ENCODE data around the gene TSPAN8. TPM values are rescaled to one million over a fixed set of nuclear protein-coding genes. Genes with fewer than 3 reads are reported as not detected.
"Not testable (repeated sequence)": the region's sequence is repeated elsewhere in the genome, so short reads cannot be mapped to it uniquely, and the experiment has no call there.

TSPAN8 gene
- total RNA-seq, 1 experiment from 2014 or later = not detected

GRCh38 chr12:71170456-71170855, 12.7 kb upstream of the TSPAN8 start:
- Histone ChIP-seq H3K4me2 (ENCODE audit: low read depth, low read length, poor library complexity, severe bottlenecking) (no peak overlapping the region), H3K9me2 (replicated peaks; ENCODE audit: insufficient read depth, low read length) (no peaks in the 10 kb centered on the region), H4K20me1 (ENCODE audit: insufficient read depth, low read depth, low read length) (no peaks in the 10 kb centered on the region), H3K9ac (ENCODE audit: low read length) (no peak overlapping the region), H3K27me3 (ENCODE audit: low read length) (no peaks in the 10 kb centered on the region), H3K79me2 (ENCODE audit: low read length) (no peaks in the 10 kb centered on the region), H3K27ac (ENCODE audit: low read length) (no peak overlapping the region), H3K9me3 (ENCODE audit: low read length) (no peaks in the 10 kb centered on the region), H3K36me3 (ENCODE audit: insufficient read depth, low read length) (no peaks in the 10 kb centered on the region), H3K4me1 (ENCODE audit: low read length) (no peaks in the 10 kb centered on the region), H2AFZ (ENCODE audit: low read length) (no peak overlapping the region), H3K4me3 (ENCODE audit: low read length) (no peak overlapping the region)
- no peak for DNase-seq

GRCh38 chr12:71169286-71169685, 11.5 kb upstream of the TSPAN8 start:
- H3K4me1 ChIP-seq (ENCODE audit: low read length) = no peaks in the 10 kb centered on the region
- no peak for DNase-seq
- no peaks in the 10 kb centered on the region for H3K36me3 ChIP-seq (ENCODE audit: insufficient read depth, low read length)
- no peaks in the 10 kb centered on the region for H3K9me3 ChIP-seq (ENCODE audit: low read length)
- no peak overlapping the region for H3K9ac ChIP-seq (ENCODE audit: low read length)
- no peaks in the 10 kb centered on the region for H3K27me3 ChIP-seq (ENCODE audit: low read length)
- H3K27ac ChIP-seq (ENCODE audit: low read length) = no peak overlapping the region
- no peak overlapping the region for H3K4me2 ChIP-seq (ENCODE audit: low read depth, low read length, poor library complexity, severe bottlenecking)
- no peak overlapping the region for H2AFZ ChIP-seq (ENCODE audit: low read length)
- H3K4me3 ChIP-seq (ENCODE audit: low read length) = no peak overlapping the region
- no peaks in the 10 kb centered on the region for H4K20me1 ChIP-seq (ENCODE audit: insufficient read depth, low read depth, low read length)
- H3K79me2 ChIP-seq (ENCODE audit: low read length) = no peaks in the 10 kb centered on the region
- H3K9me2 ChIP-seq (replicated peaks; ENCODE audit: insufficient read depth, low read length) = no peaks in the 10 kb centered on the region

- Histone ChIP-seq H2AFZ (ENCODE audit: low read length) (no peak overlapping the region), H4K20me1 (ENCODE audit: insufficient read depth, low read depth, low read length) (no peaks in the 10 kb centered on the region), H3K27me3 (ENCODE audit: low read length) (no peaks in the 10 kb centered on the region), H3K4me1 (ENCODE audit: low read length) (no peaks in the 10 kb centered on the region), H3K36me3 (ENCODE audit: insufficient read depth, low read length) (no peaks in the 10 kb centered on the region), H3K9me3 (ENCODE audit: low read length) (no peaks in the 10 kb centered on the region), H3K4me3 (ENCODE audit: low read length) (no peak overlapping the region), H3K27ac (ENCODE audit: low read length) (no peak overlapping the region), H3K9ac (ENCODE audit: low read length) (no peak overlapping the region), H3K4me2 (ENCODE audit: low read depth, low read length, poor library complexity, severe bottlenecking) (no peak overlapping the region), H3K79me2 (ENCODE audit: low read length) (no peaks in the 10 kb centered on the region), H3K9me2 (replicated peaks; ENCODE audit: insufficient read depth, low read length) (no peaks in the 10 kb centered on the region)
- no peak for DNase-seq
These were observed 9.2 kb upstream of the TSPAN8 start for GRCh38 chr12:71166862-71167496.

- H3K36me3 ChIP-seq (ENCODE audit: insufficient read depth, low read length) = no peaks in the 10 kb centered on the region
These were observed 8.5 kb upstream of the TSPAN8 start for GRCh38 chr12:71166280-71166679.

GRCh38 chr12:71165780-71166179, 8.0 kb upstream of the TSPAN8 start:
- H2AFZ ChIP-seq (ENCODE audit: low read length); H3K4me2 ChIP-seq (ENCODE audit: low read depth, low read length, poor library complexity, severe bottlenecking); H3K27ac ChIP-seq (ENCODE audit: low read length); H3K4me1 ChIP-seq (ENCODE audit: low read length); H3K27me3 ChIP-seq (ENCODE audit: low read length); H3K9me3 ChIP-seq (ENCODE audit: low read length); H3K79me2 ChIP-seq (ENCODE audit: low read length); DNase-seq; H4K20me1 ChIP-seq (ENCODE audit: insufficient read depth, low read depth, low read length); H3K36me3 ChIP-seq (ENCODE audit: insufficient read depth, low read length); H3K4me3 ChIP-seq (ENCODE audit: low read length); H3K9me2 ChIP-seq (replicated peaks; ENCODE audit: insufficient read depth, low read length); H3K9ac ChIP-seq (ENCODE audit: low read length): not testable (repeated sequence)

More at GRCh38 chr12:71166280-71166679, 8.5 kb upstream of the TSPAN8 start:
- Histone ChIP-seq H3K4me1 (ENCODE audit: low read length) (no peaks in the 10 kb centered on the region), H3K9me2 (replicated peaks; ENCODE audit: insufficient read depth, low read length) (no peaks in the 10 kb centered on the region), H2AFZ (ENCODE audit: low read length) (no peak overlapping the region), H3K9me3 (ENCODE audit: low read length) (no peaks in the 10 kb centered on the region), H3K27me3 (ENCODE audit: low read length) (no peaks in the 10 kb centered on the region), H3K9ac (ENCODE audit: low read length) (no peak overlapping the region), H3K79me2 (ENCODE audit: low read length) (no peaks in the 10 kb centered on the region), H3K4me2 (ENCODE audit: low read depth, low read length, poor library complexity, severe bottlenecking) (no peak overlapping the region), H3K27ac (ENCODE audit: low read length) (no peak overlapping the region), H4K20me1 (ENCODE audit: insufficient read depth, low read depth, low read length) (no peaks in the 10 kb centered on the region), H3K4me3 (ENCODE audit: low read length) (no peak overlapping the region)
- DNase-seq = no peak

- H3K36me3 ChIP-seq (ENCODE audit: insufficient read depth, low read length) = no peaks in the 10 kb centered on the region
- no peaks in the 10 kb centered on the region for H3K4me1 ChIP-seq (ENCODE audit: low read length)
- H3K4me2 ChIP-seq (ENCODE audit: low read depth, low read length, poor library complexity, severe bottlenecking) = no peak overlapping the region
- H3K4me3 ChIP-seq (ENCODE audit: low read length) = no peak overlapping the region
- no peak for DNase-seq
- H4K20me1 ChIP-seq (ENCODE audit: insufficient read depth, low read depth, low read length) = no peaks in the 10 kb centered on the region
- no peaks in the 10 kb centered on the region for H3K79me2 ChIP-seq (ENCODE audit: low read length)
- no peaks in the 10 kb centered on the region for H3K9me3 ChIP-seq (ENCODE audit: low read length)
- no peak overlapping the region for H3K9ac ChIP-seq (ENCODE audit: low read length)
- H3K27me3 ChIP-seq (ENCODE audit: low read length) = no peaks in the 10 kb centered on the region
- H2AFZ ChIP-seq (ENCODE audit: low read length) = no peak overlapping the region
- no peaks in the 10 kb centered on the region for H3K9me2 ChIP-seq (replicated peaks; ENCODE audit: insufficient read depth, low read length)
- H3K27ac ChIP-seq (ENCODE audit: low read length) = no peak overlapping the region
These were observed 6.9 kb upstream of the TSPAN8 start for GRCh38 chr12:71164568-71165197.

- no peak overlapping the region for H3K27ac ChIP-seq (ENCODE audit: low read length)
- no peak overlapping the region for H2AFZ ChIP-seq (ENCODE audit: low read length)
- H3K36me3 ChIP-seq (ENCODE audit: insufficient read depth, low read length) = no peaks in the 10 kb centered on the region
- DNase-seq = no peak
- no peaks in the 10 kb centered on the region for H3K9me3 ChIP-seq (ENCODE audit: low read length)
- no peaks in the 10 kb centered on the region for H3K27me3 ChIP-seq (ENCODE audit: low read length)
- no peaks in the 10 kb centered on the region for H3K4me1 ChIP-seq (ENCODE audit: low read length)
- no peaks in the 10 kb centered on the region for H4K20me1 ChIP-seq (ENCODE audit: insufficient read depth, low read depth, low read length)
- no peak overlapping the region for H3K4me2 ChIP-seq (ENCODE audit: low read depth, low read length, poor library complexity, severe bottlenecking)
- H3K4me3 ChIP-seq (ENCODE audit: low read length) = no peak overlapping the region
- H3K9me2 ChIP-seq (replicated peaks; ENCODE audit: insufficient read depth, low read length) = no peaks in the 10 kb centered on the region
- no peaks in the 10 kb centered on the region for H3K79me2 ChIP-seq (ENCODE audit: low read length)
- no peak overlapping the region for H3K9ac ChIP-seq (ENCODE audit: low read length)
These were observed 6.4 kb upstream of the TSPAN8 start for GRCh38 chr12:71164166-71164565.

- no peaks in the 10 kb centered on the region for H3K9me2 ChIP-seq (replicated peaks; ENCODE audit: insufficient read depth, low read length)
- H3K9ac ChIP-seq (ENCODE audit: low read length) = no peak overlapping the region
- H3K4me2 ChIP-seq (ENCODE audit: low read depth, low read length, poor library complexity, severe bottlenecking) = no peak overlapping the region
- no peaks in the 10 kb centered on the region for H3K9me3 ChIP-seq (ENCODE audit: low read length)
- no peaks in the 10 kb centered on the region for H3K27me3 ChIP-seq (ENCODE audit: low read length)
- H3K79me2 ChIP-seq (ENCODE audit: low read length) = no peaks in the 10 kb centered on the region
- H2AFZ ChIP-seq (ENCODE audit: low read length) = no peak overlapping the region
- H3K4me3 ChIP-seq (ENCODE audit: low read length) = no peak overlapping the region
- DNase-seq = no peak
- no peaks in the 10 kb centered on the region for H4K20me1 ChIP-seq (ENCODE audit: insufficient read depth, low read depth, low read length)
- no peaks in the 10 kb centered on the region for H3K36me3 ChIP-seq (ENCODE audit: insufficient read depth, low read length)
- H3K27ac ChIP-seq (ENCODE audit: low read length) = no peak overlapping the region
- no peaks in the 10 kb centered on the region for H3K4me1 ChIP-seq (ENCODE audit: low read length)
These were observed 5.3 kb upstream of the TSPAN8 start for GRCh38 chr12:71162832-71163763.
